GM21619 (cell line): ENCODE measurements around the gene PRSS22.

Source experiments
- ATAC-seq: cut with Tn5 transposase; IDR thresholded peaks from one replicate; pipeline ENCODE4 v1.9.1; 2021; ENCODE audit not compliant: unreplicated experiment

Gene PRSS22

GRCh38 chr16:2816751-2817339 lies 41.1 kb downstream of the PRSS22 start, which contains the start of gene PRSS21:
Gene PRSS21, plus strand, starts transcription at chr16:2817237. Its CDS starts 32 bp downstream, at chr16:2817269.
- ATAC-seq, result no peak

DNA sequence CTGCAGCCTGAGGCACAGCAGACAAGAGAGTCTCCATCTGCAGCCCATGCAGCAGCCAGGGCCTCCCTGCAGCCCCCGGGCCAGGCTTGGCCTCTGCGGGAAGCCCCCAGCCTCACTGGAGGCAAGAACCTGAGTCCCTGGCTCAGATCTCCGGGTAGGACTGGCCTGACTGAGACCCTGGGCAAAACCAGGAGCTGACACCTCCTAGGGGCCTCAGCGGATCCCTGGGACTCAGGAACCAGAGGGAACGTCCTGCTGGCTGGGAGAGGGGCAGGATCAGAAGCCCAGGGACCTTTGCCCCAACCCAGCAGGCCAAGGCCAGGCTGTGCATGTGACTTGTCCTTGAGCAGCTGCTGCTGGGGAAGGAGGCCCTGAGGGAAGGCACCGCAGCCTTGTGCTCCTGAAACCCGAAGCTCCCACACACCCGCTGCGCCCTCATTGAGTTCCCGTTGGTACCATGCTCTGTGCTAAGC lies 42.6 kb downstream of the PRSS22 start:
- no peak for ATAC-seq

GRCh38 chr16:2814551-2815298 lies 43.2 kb downstream of the PRSS22 start:
- no peak for ATAC-seq

DNA sequence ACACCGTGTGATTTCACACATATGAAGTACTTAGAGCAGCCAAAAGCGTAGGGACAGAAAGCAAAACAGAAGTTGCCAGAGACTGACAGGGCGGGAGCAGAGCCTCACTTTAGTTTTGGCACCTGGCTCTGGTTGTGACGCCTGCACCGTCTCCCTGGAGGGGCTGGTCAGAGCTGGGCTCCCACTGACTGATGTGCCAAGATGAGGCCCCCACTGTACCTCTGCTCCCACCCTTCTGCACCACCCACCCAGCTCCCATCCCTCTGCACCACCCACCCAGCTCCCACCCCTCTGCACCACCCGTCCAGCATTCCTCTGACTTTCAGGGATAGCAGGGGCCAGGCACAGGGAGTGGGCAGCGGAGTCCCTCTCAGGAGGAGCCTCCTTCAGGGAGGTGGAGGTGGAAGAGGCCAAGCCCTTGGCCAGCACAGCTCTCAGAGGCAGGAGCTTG lies 44.2 kb downstream of the PRSS22 start:
- no peak for ATAC-seq

- no peak for ATAC-seq
These were observed 46.1 kb downstream of the PRSS22 start for GRCh38 chr16:2811703-2812471.

GRCh38 chr16:2810651-2811050 lies 47.3 kb downstream of the PRSS22 start:
- ATAC-seq, result no peak

GRCh38 chr16:2809149-2809760 lies 48.7 kb downstream of the PRSS22 start:
- ATAC-seq, result no peak

GRCh38 chr16:2808181-2808580 lies 49.8 kb downstream of the PRSS22 start:
- no peak for ATAC-seq

GRCh38 chr16:2806286-2806685 lies 51.7 kb downstream of the PRSS22 start:
- ATAC-seq, result no peak

- ATAC-seq, result no peak
These were observed 53.2 kb downstream of the PRSS22 start for GRCh38 chr16:2804728-2805127.

DNA sequence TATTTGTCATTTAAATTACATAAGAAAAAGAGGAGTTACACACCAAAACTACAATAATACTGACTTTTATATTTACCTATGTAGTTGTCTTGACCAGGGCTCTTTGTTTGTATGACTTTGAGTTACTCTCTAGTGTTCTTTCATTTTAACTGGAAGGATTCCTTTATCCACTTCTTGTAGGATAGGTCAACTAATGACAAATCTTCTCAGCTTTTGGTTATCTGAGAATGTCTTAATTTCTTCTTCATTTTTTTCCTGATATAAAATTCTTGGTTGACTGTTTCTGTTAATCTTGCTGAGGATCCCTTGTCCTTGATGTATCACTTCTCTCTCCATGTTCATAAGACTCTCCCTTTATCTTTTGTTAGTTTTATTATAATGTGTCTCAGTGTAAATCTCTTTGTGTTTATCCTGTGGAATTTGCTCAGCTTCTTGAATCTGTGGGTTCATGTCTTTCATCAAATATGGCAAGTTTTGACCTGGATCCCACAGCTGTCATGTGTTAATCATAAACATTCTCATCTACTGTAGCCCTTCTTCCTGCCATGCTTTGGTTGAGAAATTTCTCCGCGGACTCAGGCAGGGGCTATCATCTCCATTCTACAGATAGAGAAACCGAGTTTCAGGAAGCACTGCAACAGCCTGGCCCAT lies 54.3 kb downstream of the PRSS22 start:
- ATAC-seq, result no peak
